Activated CD4-positive, alpha-beta T cell treated with anti-CD3 and anti-CD28 coated beads, Interleukin-2, Interleukin-6, amounts not matched to agents 100 ng/mL and 50 ng/mL, durations not matched to agents 16 hours and 8 hours (primary cell): ENCODE results near the gene AFF2.

Experiments used
- DNase-seq: peaks from one replicate; pipeline ENCODE4 v3.0.0-alpha.2; 2020

Gene AFF2

DNA sequence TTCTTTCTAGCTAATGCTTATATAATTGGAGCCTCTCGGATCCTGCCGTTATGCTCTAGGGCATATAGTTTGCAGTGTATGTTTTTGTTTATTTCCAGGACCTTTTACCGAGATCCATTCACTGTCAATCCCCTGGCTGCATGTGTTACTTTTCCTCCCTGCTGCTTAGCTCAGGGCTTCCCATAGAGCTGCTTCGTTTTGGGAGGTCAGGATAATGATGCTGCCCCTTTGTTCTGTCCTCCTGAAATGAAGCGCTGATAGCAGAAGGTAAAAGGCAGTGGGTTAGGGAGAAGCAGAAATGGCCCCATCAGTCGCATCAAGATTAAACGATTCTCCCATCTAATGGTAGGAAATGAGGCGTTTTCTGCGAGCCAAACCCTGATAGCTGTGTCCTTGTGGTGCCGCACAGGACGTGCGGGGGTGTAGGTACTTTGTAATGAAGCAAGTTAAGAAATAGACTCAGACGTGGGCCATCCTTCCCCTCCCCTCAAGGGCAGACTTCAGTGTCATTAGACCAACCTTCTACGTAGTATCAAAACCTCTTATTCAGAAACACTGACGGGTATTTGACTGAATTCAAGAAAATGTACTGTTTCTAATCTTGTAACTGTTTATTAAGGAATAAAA lies 37.3 kb downstream of the AFF2 start:
- DNase-seq = no peak

DNA sequence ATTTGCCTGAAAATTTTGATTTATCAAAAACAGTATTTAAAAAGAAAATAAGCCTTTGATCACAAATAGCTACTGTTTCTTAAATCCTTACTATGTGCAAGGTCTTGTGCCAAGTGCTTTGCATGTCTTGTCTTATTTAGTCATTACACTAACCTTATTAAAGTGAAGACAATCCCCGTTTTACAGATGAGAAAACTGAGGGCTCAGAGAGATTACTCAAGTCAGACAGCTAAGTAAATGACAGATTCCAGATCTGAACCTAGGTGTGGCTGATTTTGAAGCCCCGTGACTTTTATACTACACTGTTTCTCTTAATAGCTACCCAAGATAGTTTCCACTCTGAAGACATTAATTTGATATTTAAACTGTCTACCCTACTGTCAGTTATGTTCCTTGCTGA lies 38.2 kb downstream of the AFF2 start:
- DNase-seq = no peak

DNA sequence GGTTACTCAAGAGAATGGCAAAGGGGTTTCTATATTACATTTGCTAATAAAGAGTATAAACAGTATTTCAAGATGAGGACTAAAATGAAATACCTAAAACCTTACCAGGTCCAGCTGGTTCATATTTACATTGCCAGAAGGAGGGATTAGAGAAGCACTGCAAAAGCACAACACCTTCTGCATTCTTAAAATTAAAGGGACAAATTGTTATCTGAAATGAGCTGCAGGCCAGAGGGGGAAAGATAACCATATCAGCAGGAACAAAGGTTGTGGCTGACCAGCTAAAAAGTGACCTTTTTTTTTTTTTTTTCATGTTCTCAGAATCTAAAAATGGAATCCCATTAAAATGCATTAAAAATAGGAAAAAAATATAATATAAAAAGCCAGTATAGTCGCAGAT lies 39.7 kb downstream of the AFF2 start:
- no peak for DNase-seq

DNA sequence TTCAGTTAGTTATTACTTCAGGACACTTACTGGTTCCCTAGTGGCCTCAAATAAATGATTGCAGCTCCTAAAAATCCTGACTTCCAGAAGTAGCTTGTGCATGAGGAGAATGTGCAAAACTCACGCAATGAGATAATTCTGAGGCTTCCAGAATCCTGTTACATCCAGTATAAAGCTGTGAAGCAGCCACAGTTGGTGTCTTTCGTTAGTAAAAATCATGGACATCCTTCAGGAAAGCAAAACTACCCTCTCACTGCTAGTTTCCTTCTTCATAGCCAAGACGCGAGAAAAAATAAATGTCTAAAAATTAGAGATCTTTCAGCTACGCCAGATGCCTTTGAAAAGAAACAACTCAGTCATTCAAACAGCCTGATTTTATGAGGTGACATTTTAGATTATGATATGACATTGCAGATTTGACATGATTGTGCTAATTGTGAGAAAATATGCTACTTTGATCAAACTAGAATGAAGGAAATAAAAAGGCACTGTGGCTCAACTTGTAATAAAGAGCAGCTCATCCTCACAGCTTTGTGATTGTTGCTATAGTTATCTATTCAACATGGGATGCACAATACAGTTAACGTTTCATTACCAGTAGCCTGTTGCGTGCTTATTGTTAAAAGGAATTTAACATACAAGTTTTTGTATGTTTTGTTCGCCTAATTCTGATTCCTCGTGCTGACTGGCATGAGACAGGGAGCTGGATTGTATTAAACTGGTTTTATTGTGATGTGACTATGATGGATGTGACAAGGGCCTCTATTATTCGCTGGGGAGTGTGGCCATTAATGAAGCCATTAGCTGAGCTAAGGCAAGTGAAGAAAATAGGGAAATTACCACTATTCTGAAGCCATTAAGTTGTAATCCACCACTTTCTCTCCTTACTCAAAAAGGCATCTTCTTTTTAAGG lies 40.5 kb downstream of the AFF2 start:
- DNase-seq = no peak

GRCh38 chrX:148541584-148541940 lies 41.1 kb downstream of the AFF2 start:
- no peak for DNase-seq

GRCh38 chrX:148542481-148543255 lies 42.3 kb downstream of the AFF2 start:
- DNase-seq = no peak

DNA sequence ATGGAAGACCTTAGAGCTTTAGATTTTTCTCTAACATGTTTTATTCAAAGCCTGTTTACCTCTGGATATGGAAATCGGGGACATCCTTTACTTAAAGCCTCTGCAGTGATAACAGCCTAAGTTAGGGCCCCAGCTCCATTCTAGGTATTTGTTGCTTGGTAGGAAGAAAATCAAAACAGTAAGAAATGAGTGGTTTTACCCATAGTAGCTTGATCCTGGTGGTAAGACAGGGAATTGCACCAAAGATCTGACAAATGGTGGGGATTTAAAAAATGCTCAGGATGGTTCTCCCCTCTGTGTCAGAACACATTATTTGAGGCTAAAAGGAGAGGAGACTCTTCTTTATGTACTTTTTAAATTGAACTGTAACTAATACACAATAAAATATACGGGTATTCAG lies 52.4 kb downstream of the AFF2 start:
- DNase-seq = no peak

DNA sequence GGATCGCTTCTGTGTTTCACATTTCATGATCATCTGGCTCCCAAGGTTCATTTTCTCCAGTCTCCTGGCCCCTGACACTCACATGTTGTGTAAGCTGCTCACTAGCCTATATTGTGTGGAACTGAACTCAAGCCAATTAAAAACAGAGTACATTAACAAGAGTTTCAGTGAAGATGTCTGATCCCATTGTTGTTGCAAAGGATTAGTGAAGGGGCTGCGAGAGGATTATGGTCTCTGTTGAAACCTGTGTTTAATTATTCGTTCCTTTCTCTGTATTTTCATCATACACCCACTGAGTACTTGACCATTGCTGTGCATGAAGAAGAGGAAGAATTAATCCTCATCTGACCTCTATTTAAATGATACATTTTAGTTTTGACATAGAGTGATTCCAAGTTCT lies 54.7 kb downstream of the AFF2 start:
- DNase-seq = no peak

DNA sequence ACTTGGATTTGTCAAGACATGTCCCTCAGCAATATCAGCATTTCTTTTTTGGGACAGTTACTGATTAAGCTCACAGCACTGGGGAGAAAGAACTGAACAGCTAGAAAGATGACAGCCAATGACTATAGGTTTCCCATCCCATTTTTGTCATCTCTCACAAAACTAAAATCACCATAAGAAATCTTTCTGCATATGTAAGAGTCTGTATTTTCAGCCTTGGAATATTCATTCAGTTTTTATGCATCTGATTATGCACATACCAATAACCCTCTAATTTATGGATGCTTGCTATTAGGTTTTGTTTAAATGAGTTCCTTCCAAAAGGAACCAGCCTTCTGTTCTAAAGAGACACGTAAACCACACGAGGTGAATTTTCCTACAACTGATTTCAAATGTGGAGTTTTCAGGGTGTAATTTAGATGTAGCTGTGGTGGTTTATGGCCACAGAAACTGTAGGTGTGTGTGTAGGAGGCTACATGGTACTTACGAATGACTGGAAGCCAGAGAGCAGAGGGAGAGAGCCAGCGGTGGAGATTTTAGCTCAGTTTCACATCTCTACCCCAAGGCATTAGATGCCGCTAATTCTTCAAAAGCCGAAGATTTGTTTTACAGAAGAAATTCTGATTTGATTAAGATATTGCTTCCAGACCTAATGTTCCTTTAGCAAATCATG lies 55.3 kb downstream of the AFF2 start:
- DNase-seq = no peak

DNA sequence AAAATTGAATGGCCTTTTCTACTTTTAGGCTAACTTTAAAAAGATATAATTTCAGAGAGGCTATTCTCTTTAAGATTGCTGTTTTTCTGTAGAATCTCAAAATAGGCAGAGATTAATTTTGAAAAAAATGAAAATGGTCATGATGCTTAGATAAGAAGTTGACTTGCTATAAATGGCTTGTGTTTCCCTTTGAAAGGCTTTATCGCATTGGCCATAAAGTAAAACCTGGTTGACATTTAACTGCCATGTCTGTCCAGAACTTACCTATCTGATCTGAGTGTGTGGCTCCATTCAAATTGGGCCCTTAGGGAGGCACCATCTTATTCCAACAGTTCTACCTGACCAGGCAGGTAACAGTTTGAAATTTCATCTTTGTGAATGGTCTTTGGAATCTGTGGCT lies 56.1 kb downstream of the AFF2 start:
- no peak for DNase-seq

- no peak for DNase-seq
Measured at GRCh38 chrX:148562846-148563245, 62.4 kb downstream of the AFF2 start.

DNA sequence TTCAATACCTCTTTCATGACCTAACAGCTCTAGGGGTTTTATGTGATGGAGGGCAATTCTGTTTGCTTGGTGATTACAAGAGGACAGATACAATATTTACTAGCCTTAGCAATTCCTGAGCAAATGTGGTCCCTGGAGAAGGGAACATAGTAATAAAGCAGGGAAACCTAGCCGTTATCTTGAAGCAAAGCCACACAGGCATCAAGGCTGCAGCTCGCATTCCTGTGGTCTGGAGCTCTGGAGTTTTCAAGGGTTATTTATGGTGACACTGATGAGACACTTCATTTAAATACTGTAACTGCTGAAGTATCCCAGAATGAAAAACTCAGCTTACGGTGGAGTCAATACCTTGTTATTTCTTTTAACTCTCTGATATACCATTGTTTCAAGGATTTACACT lies 66.8 kb downstream of the AFF2 start:
- DNase-seq = no peak

DNA sequence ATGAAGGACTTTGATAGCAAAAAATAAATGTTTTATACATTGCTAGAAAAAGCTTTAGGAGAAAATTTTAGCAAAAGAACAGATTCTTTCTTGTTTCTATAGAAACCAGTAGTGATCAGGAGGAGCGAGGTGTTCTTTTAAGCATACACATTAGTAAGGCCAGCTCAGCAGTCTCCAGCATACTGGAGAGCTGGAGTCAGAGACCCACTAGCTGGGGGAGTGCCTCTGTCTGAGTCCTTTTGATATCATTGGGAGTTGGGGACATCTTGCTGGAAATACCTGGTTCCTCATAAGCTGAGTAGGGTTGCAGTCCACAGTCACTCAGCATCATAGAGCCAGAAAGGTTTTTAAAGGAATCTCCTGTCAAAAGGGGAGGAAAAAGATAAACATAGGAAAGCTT lies 67.4 kb downstream of the AFF2 start:
- no peak for DNase-seq

- no peak for DNase-seq
Measured at GRCh38 chrX:148568763-148569162, 68.3 kb downstream of the AFF2 start.

GRCh38 chrX:148572337-148572736 lies 71.9 kb downstream of the AFF2 start:
- no peak for DNase-seq

DNA sequence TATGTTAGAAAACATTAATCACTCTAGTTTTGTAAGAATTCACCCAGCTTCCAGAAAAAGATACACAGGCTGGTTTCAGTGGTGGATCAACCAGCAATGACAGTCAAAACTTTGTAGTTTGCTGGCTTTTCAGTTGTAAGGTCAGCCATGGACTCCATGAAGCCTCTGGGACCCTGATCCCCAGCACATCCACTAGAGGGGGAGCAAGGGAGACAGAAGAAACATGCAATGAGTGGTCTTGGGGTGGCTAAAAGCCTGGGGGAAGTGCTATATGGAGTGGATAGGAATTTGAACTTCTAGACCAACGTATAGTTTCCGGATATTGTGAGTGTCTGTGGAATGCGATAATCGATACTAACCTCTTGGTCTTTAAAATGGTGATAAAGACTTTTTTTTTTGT lies 72.7 kb downstream of the AFF2 start:
- no peak for DNase-seq

- DNase-seq = no peak
Measured at GRCh38 chrX:148574237-148574973, 74.0 kb downstream of the AFF2 start.

- DNase-seq = no peak
Measured at GRCh38 chrX:148576396-148576795, 76.0 kb downstream of the AFF2 start.

DNA sequence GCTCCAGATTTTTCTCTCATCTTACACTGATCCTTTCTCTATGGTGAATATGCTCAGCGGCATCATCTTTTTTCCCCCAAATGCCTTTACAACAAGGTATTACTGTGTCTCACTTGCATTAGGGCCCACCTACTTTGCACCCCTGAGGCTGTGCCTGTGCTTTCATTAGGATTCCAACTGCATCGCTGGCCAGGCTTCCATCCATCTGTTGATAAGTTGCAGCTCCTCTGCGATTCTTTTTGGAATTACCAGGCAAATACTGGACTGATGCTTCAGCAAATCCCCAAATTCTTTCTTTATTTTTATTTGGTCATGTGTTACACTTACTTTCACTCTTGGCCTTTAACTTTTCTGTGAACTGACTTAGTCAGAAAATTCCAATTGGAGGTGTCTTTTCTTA lies 77.3 kb downstream of the AFF2 start:
- no peak for DNase-seq

DNA sequence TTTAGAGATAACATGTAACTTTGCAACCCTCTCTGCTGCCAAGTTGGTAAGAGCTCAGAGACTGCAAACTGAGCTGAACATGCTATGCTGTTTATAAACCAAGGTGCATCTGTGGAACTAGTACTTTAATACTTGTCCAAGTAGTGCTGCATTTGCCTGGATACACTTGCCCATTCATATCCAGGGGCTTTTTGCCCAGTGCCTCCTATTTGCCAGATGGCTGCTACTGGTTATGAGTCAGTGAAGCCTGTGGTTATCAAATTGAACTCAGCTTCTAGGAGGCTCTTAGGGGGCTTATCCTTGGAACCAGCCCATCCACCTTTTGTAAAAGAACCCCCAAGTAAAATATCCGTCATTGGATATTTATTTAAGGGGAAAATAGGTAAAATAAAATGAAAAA lies 79.6 kb downstream of the AFF2 start:
- DNase-seq = no peak

DNA sequence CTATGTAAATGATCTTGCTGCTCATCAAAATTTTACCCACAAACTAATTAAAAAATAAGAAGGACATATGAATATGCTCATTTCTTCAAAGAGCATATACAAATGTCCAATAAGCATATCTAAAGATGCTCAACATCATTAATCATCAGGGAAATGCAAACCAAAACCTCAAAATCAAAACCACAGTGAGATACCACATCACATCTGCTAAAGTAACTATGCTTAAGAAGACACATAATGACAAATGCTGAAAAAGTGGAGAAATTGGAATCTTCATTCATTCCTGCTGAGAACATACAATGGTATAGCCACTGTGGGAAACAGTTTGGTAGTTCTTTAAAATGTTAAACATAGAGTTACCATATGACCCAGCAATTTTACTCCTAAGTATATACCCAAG lies 81.9 kb downstream of the AFF2 start:
- DNase-seq = no peak

- DNase-seq = no peak
Measured at GRCh38 chrX:148588649-148589310, 88.4 kb downstream of the AFF2 start.
